ENCODE results near the gene MCOLN1. TPM values are rescaled to one million over a fixed set of nuclear protein-coding genes. Genes with fewer than 3 reads are reported as not detected.

MCOLN1 gene
- total RNA-seq, 1 experiment from 2014 or later: 15.7 TPM

DNA sequence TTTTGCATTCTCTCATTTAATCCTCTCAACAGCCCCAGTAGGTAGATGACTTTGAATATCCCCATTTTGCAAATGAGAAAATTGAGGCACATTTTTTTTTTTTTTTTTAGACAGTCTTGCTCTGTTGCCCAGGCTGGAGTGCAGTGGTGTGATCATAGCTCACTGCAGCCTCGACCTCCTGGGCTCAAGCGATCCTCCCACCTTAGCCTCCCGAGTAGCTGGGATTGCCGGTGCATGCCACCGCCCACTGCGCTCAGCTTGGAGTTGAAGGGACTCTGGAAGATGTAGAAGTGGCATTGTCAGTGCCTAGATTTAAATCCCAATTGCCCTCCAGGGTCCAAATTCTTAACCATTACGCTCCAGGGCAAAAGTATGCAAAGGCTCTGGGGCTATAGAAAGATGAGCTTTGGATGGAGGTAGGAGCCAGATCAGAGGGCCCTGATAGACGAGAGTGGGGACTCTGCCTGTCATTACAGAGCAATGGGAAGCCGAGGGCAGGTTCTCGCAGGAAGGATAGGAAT, 813 bp upstream of the MCOLN1 start:
- Histone ChIP-seq H3K79me1 (ENCODE audit: insufficient read depth, low read depth, low read length, poor library complexity, severe bottlenecking) (no peaks in the 10 kb centered on the region), H4K5ac (ENCODE audit: insufficient read length, low read depth, low read length) (no peak overlapping the region), H3K9me3 (ENCODE audit: control insufficient read depth, low read depth, low read length) (no peaks in the 10 kb centered on the region), H2BK120ac (ENCODE audit: low read depth, low read length, poor library complexity, severe bottlenecking) (no peak overlapping the region), H3K18ac (ENCODE audit: insufficient read length, low read depth, low read length) (no peak overlapping the region), H2BK15ac (ENCODE audit: low read depth, low read length) (no peak overlapping the region), H3K79me2 (ENCODE audit: insufficient read depth, low read length) (no peaks in the 10 kb centered on the region), H2BK5ac (ENCODE audit: insufficient read length, low read length) (no peak overlapping the region), H4K8ac (replicated peaks; ENCODE audit: insufficient read length, low read depth, low read length) (no peak overlapping the region), H2AFZ (ENCODE audit: low read length) (no peak overlapping the region), H2AK5ac (ENCODE audit: insufficient read length, low read length) (no peak overlapping the region), H3K4me2 (ENCODE audit: insufficient read depth, insufficient read length, low read length) (peak overlapping the region; percentile 79), H3T11ph (ENCODE audit: low read length) (no peak overlapping the region), H3K4me1 (ENCODE audit: insufficient read depth, low read length) (peaks cover 4% of the 10 kb centered on the region; the same call in 1 of the 2 replicates), H4K91ac (ENCODE audit: insufficient read length, low read depth, low read length) (no peak overlapping the region), H3K4ac (ENCODE audit: low read depth, low read length) (no peak overlapping the region), H3K56ac (ENCODE audit: insufficient read length, low read depth, low read length) (no peak overlapping the region), H3K23me2 (ENCODE audit: insufficient read length, low read depth, low read length, poor library complexity, severe bottlenecking) (peaks cover 19% of the 10 kb centered on the region), H3K27me3 (ENCODE audit: insufficient read depth, low read length) (no peaks in the 10 kb centered on the region), H3K23ac (ENCODE audit: insufficient read length, low read depth, low read length) (no peak overlapping the region), H3K14ac (ENCODE audit: insufficient read depth, low read length) (no peak overlapping the region), H4K20me1 (ENCODE audit: control insufficient read depth, insufficient read depth, insufficient read length) (no peaks in the 10 kb centered on the region), H2BK20ac (ENCODE audit: low read depth, low read length, poor library complexity, severe bottlenecking) (no peak overlapping the region), H3K9ac (ENCODE audit: extremely low read depth, insufficient read length, low read length) (no peak overlapping the region), H2BK12ac (ENCODE audit: insufficient read length, low read depth, low read length) (no peak overlapping the region), H3K27ac (ENCODE audit: insufficient read length, low read depth, low read length) (no peak overlapping the region)
- Mint-ChIP-seq H3K4me3 (peak overlapping the region; percentile 58 to 79), H3K27me3 (ENCODE audit: low read depth) (no peaks in the 10 kb centered on the region; the same call in 1 of the 2 replicates), H3K27ac (peak overlapping the region; percentile 7 to 45 (median 17); a peak in 5 of 7 replicates), H3K9me3 (no peaks in the 10 kb centered on the region), H3K4me1 (peaks cover 12 to 15% of the 10 kb centered on the region in 2 experiments), H3K36me3 (ENCODE audit: insufficient read depth in 1 of 3, low read depth in 3 of 3) (peaks cover 3 to 30% (median 20%) of the 10 kb centered on the region in 3 experiments; a peak in 5 of 7 replicates)
- TF ChIP-seq CTCF (conservative IDR thresholded peaks at IDR 0.05): no peak
- no CpG with 5 or more reads among the region's 10 CpGs for WGBS (ENCODE audit: extremely low coverage, insufficient read length, low lambda C conversion rate)
- no peak for DNase-seq

All from H9 (cell line).